Spleen (tissue), 7 donors: ENCODE results near the gene OR10K2.
"Not testable (repeated sequence)": the region's sequence is repeated elsewhere in the genome, so short reads cannot be mapped to it uniquely, and the experiment has no call there.

ENCODE experiments used
- CTCF ChIP-seq, 11 experiments: fragments of 200-600 bp in 7 of 11; fragments of 450-650 bp in 4 of 11; sonication (generic) in 4 of 11; IDR thresholded peaks in 8 of 11; conservative IDR thresholded peaks in 3 of 11; 1 replicate in 7 of 11; 2 replicates in 4 of 11; pipeline versions ENCODE4 v1.4.0 to v1.8.0; 2016 to 2021; ENCODE audit warnings: antibody characterized with exemption in 11 of 11, inconsistent platforms in 4 of 11, mild to moderate bottlenecking in 1 of 11
- POLR2A ChIP-seq, 3 donors: fragments of 450-650 bp; IDR thresholded peaks; one replicate each; pipeline ENCODE4 v1.5.1; 2017; ENCODE audit warnings: antibody characterized with exemption in 3 of 3, mild to moderate bottlenecking in 1 of 3
- POLR2AphosphoS5 ChIP-seq, 3 donors: sonication (generic); formaldehyde crosslinking; IDR thresholded peaks; one replicate each; pipeline ENCODE4 v1.5.1; 2017; ENCODE audit warnings: antibody characterized with exemption in 3 of 3
- donor health status: DM: no; HTN: no; CAD: no; lungs with moderate emphysema.
- donor health status: DM: no; HTN: no; CAD: no.
- donor health status: DM: no; HTN: no; CAD: no.

DNA sequence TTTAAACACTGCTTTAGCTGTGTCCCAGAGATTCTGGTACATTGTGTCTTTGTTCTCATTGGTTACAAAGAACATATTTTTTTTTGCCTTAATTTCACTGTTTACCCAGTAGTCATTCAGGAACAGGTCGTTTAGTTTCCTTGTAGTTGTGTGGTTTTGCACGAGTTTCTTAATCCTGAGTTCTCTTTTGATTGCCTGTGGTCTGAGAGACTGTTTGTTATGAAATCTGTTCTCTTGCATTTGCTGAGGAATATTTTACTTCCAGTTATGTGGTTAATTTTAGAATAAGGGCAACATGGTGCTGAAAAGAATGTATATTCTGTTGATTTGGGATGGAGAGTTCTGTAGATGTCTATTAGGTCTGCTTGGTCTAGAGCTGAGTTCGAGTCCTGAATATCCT is 4.1 kb upstream of the OR10K2 start:
- not testable (repeated sequence) for TF ChIP-seq POLR2A (IDR thresholded peaks at IDR 0.05); CTCF (IDR thresholded peaks at IDR 0.05 in 8 of 11, conservative IDR thresholded peaks at IDR 0.05 in 3 of 11); POLR2AphosphoS5 (IDR thresholded peaks at IDR 0.05)
